IMR-90 (cell line): Measurements from ENCODE around the gene OR1F1. TPM values are rescaled to one million over a fixed set of nuclear protein-coding genes. Genes with fewer than 3 reads are reported as not detected.

Experiments
- ATAC-seq: fragments of 200-7000 bp; cut with Tn5 transposase; 2 replicates; pipeline ENCODE4 v1.9.1; 2020; ENCODE audit warnings: low read depth, mild to moderate bottlenecking, moderate library complexity
- BruUV-seq: library from RNA; stranded (reverse); fragments of 400-500 nt; replicated peaks from 2 replicates; lab custom pipeline; 2021; lab: Mats Ljungman, UMichigan
- CTCF ChIA-PET: fragments of 300-600 bp; formaldehyde crosslinking; extraction: SDS; loops from one replicate; lab custom pipeline; 2021; ENCODE audit warnings: antibody characterized with exemption; lab: Yijun Ruan, JAX
- POLR2A ChIA-PET: fragments of 300-600 bp; sonication (Branson Sonifier 250); formaldehyde crosslinking; loops from one replicate; lab custom pipeline; 2022; ENCODE audit warnings: antibody characterized with exemption; ENCODE audit not compliant: unreplicated experiment; lab: Charles Lee
- DNase-seq: peaks from one replicate; pipeline ENCODE4 v3.0.0; 2013
- H2AFZ ChIP-seq: replicated peaks from 2 replicates; pipeline ENCODE3; 2013; ENCODE audit warnings: low read length, mild to moderate bottlenecking; ENCODE audit not compliant: poor library complexity
- H2AK5ac ChIP-seq: 2 replicates; pipeline ENCODE4 v1.6.1; 2013; ENCODE audit warnings: low read depth, low read length, inconsistent platforms
- H2AK9ac ChIP-seq: replicated peaks from 2 replicates; pipeline ENCODE3; 2013; ENCODE audit warnings: mild to moderate bottlenecking, low read depth, low read length, moderate library complexity; ENCODE audit not compliant: poor library complexity
- H2BK120ac ChIP-seq: 2 replicates; pipeline ENCODE4 v1.6.1; 2013; ENCODE audit warnings: low read depth, low read length, inconsistent platforms
- H2BK15ac ChIP-seq: 3 replicates; pipeline ENCODE4 v1.6.1; 2013; ENCODE audit warnings: low read depth, low read length, inconsistent platforms
- H2BK20ac ChIP-seq: 2 replicates; pipeline ENCODE4 v1.6.1; 2013; ENCODE audit warnings: low read depth, mild to moderate bottlenecking, inconsistent platforms, low read length, moderate library complexity
- H2BK5ac ChIP-seq: 2 replicates; pipeline ENCODE4 v1.6.1; 2013; ENCODE audit warnings: mild to moderate bottlenecking, low read depth, low read length, inconsistent platforms; ENCODE audit not compliant: poor library complexity, severe bottlenecking
- H3K14ac ChIP-seq: replicated peaks from 2 replicates; pipeline ENCODE4 v1.6.1; 2013; ENCODE audit warnings: low read depth, low read length, inconsistent platforms
- H3K18ac ChIP-seq: 2 replicates; pipeline ENCODE4 v1.6.1; 2013; ENCODE audit warnings: low read depth, low read length, control low read depth
- H3K23ac ChIP-seq: 2 replicates; pipeline ENCODE4 v1.6.1; 2013; ENCODE audit warnings: low read depth, low read length, inconsistent platforms
- H3K27ac ChIP-seq: 2 replicates; pipeline ENCODE4 v1.5.1; 2013; ENCODE audit warnings: mild to moderate bottlenecking, control low read depth, low read length; ENCODE audit not compliant: insufficient read depth
- H3K27me3 ChIP-seq: 2 replicates; pipeline ENCODE4 v1.6.1; 2013; ENCODE audit warnings: low read length; ENCODE audit not compliant: control insufficient read depth, insufficient read depth
- H3K36me3 ChIP-seq: 2 replicates; pipeline ENCODE4 v1.6.1; 2013; ENCODE audit warnings: low read length, mixed read lengths; ENCODE audit not compliant: control insufficient read depth, insufficient read depth
- H3K4ac ChIP-seq: 2 replicates; pipeline ENCODE4 v1.6.1; 2013; ENCODE audit warnings: low read depth, low read length, inconsistent platforms
- H3K4me1 ChIP-seq: 2 replicates; pipeline ENCODE4 v1.6.1; 2013; ENCODE audit warnings: low read length, mixed read lengths; ENCODE audit not compliant: control insufficient read depth, insufficient read depth
- H3K4me2 ChIP-seq: 2 replicates; pipeline ENCODE4 v1.6.1; 2013; ENCODE audit warnings: low read depth, mild to moderate bottlenecking, control low read depth, low read length, moderate library complexity
- H3K4me3 ChIP-seq: 2 replicates; pipeline ENCODE4 v1.5.1; 2013; ENCODE audit warnings: low read depth, mild to moderate bottlenecking, control low read depth, low read length, moderate library complexity; ENCODE audit not compliant: insufficient read depth
- H3K56ac ChIP-seq: 2 replicates; pipeline ENCODE4 v1.6.1; 2013; ENCODE audit warnings: low read length, inconsistent platforms; ENCODE audit not compliant: insufficient read depth; ENCODE audit errors: extremely low read depth
- H3K79me1 ChIP-seq, 2 experiments: 2 replicates each; pipeline ENCODE4 v1.6.1; 2013; ENCODE audit warnings: low read length in 2 of 2, inconsistent platforms in 1 of 2, low read depth in 1 of 2
- H3K9ac ChIP-seq: 2 replicates; pipeline ENCODE4 v1.6.1; 2013; ENCODE audit warnings: low read depth, low read length, control low read depth
- H3K9me1 ChIP-seq: 2 replicates; pipeline ENCODE4 v1.6.1; 2013; ENCODE audit warnings: low read length, inconsistent platforms; ENCODE audit not compliant: insufficient read depth
- H3K9me3 ChIP-seq: 2 replicates; pipeline ENCODE4 v1.6.1; 2013; ENCODE audit warnings: low read length; ENCODE audit not compliant: control insufficient read depth, insufficient read depth
- H4K20me1 ChIP-seq: 2 replicates; pipeline ENCODE4 v1.6.1; 2013; ENCODE audit warnings: low read length, inconsistent platforms; ENCODE audit not compliant: insufficient read depth
- H4K5ac ChIP-seq: 2 replicates; pipeline ENCODE4 v1.6.1; 2013; ENCODE audit warnings: mild to moderate bottlenecking, low read depth, low read length, control low read depth
- H4K8ac ChIP-seq, 2 experiments: 2 replicates each; pipeline ENCODE4 v1.6.1; 2013; ENCODE audit warnings: low read depth in 2 of 2, low read length in 2 of 2, control low read depth in 1 of 2, inconsistent platforms in 1 of 2
- H4K91ac ChIP-seq: 2 replicates; pipeline ENCODE4 v1.6.1; 2013; ENCODE audit warnings: low read depth, low read length, inconsistent platforms; ENCODE audit not compliant: insufficient read depth
- BHLHE40 ChIP-seq: fragments of 150-350 bp; IDR thresholded peaks from 2 replicates; pipeline ENCODE4 v1.6.1; 2016; ENCODE audit warnings: mild to moderate bottlenecking, low read depth, low read length
- CHD1 ChIP-seq: IDR thresholded peaks from 2 replicates; pipeline ENCODE4 v1.6.1; 2012; ENCODE audit warnings: low read depth, low read length, improper control_type of control experiment
- FOS ChIP-seq: fragments of 150-350 bp; IDR thresholded peaks from 2 replicates; pipeline ENCODE4 v1.6.1; 2016; ENCODE audit warnings: low read depth, low read length
- MXI1 ChIP-seq: IDR thresholded peaks from 2 replicates; pipeline ENCODE4 v1.6.1; 2012; ENCODE audit warnings: low read depth, mild to moderate bottlenecking, low read length, moderate library complexity, borderline replicate concordance
- WGBS, 2 experiments: methylation state at CpG; one replicate each; pipeline versions ENCODE4 v1.1.5 to v1.1.7; 2013; ENCODE audit warnings: missing lambda C conversion rate in 2 of 2; ENCODE audit not compliant: insufficient read length in 1 of 2; ENCODE audit errors: extremely low coverage in 2 of 2; 5-methylcytosine and 5-hydroxymethylcytosine counted together
- dilution Hi-C: fragments of 300-500 bp; cut with HindIII; formaldehyde crosslinking; loops from one replicate; pipeline ENCODE4 v1.14.3; 2018; ENCODE audit warnings: low sequenced_read_pairs; ENCODE audit not compliant: unreplicated experiment
- in situ Hi-C: fragments of 300-500 bp; cut with MboI; formaldehyde crosslinking; loops from 3 replicates; pipeline ENCODE4 v1.14.3; 2019; ENCODE audit warnings: low sequenced_read_pairs, inconsistent platforms, mixed read lengths
- intact Hi-C: fragments of 100-400 bp; cut with micrococcal nuclease; formaldehyde crosslinking; loops from 2 replicates; pipeline ENCODE4 v1.10.0; 2022
- polyA plus RNA-seq, 3 experiments: library from polyadenylated mRNA; depleted of rRNA; stranded (reverse); fragments of >200 nt; gene quantifications; 2 replicates each; pipeline ENCODE4 v1.2.3, GENCODE V29; 2012; ENCODE audit warnings: low replicate concordance in 1 of 3
- total RNA-seq: library from RNA; depleted of rRNA; stranded (reverse); fragments of >200 nt; gene quantifications from 2 replicates; pipeline ENCODE4 v1.2.3, GENCODE V29; 2012

OR1F1 gene
- total and polyA plus RNA-seq, 2 of the 4 experiments (the other 2 are of a cell fraction): 0.12 TPM; not detected in 1

- ChIA-PET POLR2A (no interaction called here), CTCF (no interaction called here)
- Histone ChIP-seq H3K56ac (no peak overlapping the region), H3K9me3 (peaks cover 12% of the 10 kb centered on the region), H2BK15ac (no peak overlapping the region), H3K4ac (no peak overlapping the region), H3K27me3 (no peaks in the 10 kb centered on the region), H4K5ac (no peak overlapping the region), H3K4me1 (no peaks in the 10 kb centered on the region), H2BK5ac (no peak overlapping the region), H3K36me3 (no peaks in the 10 kb centered on the region), H2BK120ac (no peak overlapping the region), H3K18ac (no peak overlapping the region), H2BK20ac (no peak overlapping the region), H2AK9ac (no peak overlapping the region), H3K9ac (no peak overlapping the region), H3K27ac (no peak overlapping the region), H2AFZ (no peak overlapping the region), H2AK5ac (no peak overlapping the region), H4K20me1 (no peaks in the 10 kb centered on the region), H3K4me3 (no peak overlapping the region), H3K23ac (no peak overlapping the region), H3K4me2 (no peak overlapping the region), H4K8ac (no peak overlapping the region), H4K91ac (no peak overlapping the region), H3K9me1 (no peaks in the 10 kb centered on the region), H3K79me1 (no peaks in the 10 kb centered on the region), H3K14ac (no peak overlapping the region)
- dilution Hi-C loops: no loop called here
- 58% methylated on average over 12 of the region's 19 CpGs; no CpG with 5 or more reads in 1 of the 2 experiments for WGBS, 2 experiments
- intact Hi-C loops: no loop called here
- no TSS peak for BruUV-seq
- in situ Hi-C loops: no loop called here
- no peak for ATAC-seq
- TF ChIP-seq FOS (no peak), BHLHE40 (no peak), MXI1 (no peak), CHD1 (no peak)
- no peak for DNase-seq
Measured at GRCh38 chr16:3207086-3207953, 19.3 kb downstream of the OR1F1 start.
